WTC11 (cell line): ENCODE measurements around the gene SIN3A. TPM values are rescaled to one million over a fixed set of nuclear protein-coding genes. Genes with fewer than 3 reads are reported as not detected.
"Not testable (repeated sequence)": the region's sequence is repeated elsewhere in the genome, so short reads cannot be mapped to it uniquely, and the experiment has no call there.

Experiments used
- ATAC-seq: fragments of 200-7000 bp; cut with Tn5 transposase; 2 replicates; pipeline ENCODE4 v1.10.0; 2021; ENCODE audit warnings: mild to moderate bottlenecking, moderate library complexity
- CTCF ChIA-PET: fragments of 300-600 bp; sonication (Branson Sonifier 250); formaldehyde crosslinking; loops from one replicate; lab custom pipeline; 2021; ENCODE audit warnings: antibody characterized with exemption; lab: Charles Lee
- POLR2A ChIA-PET: fragments of 350-600 bp; sonication (Branson Sonifier 250); formaldehyde crosslinking; loops from one replicate; lab custom pipeline; 2021; ENCODE audit warnings: antibody characterized with exemption; lab: Charles Lee
- DNase-seq: peaks from one replicate; pipeline ENCODE4 v3.0.0; 2021; ENCODE audit warnings: low spot score
- H3K27ac Mint-ChIP-seq: 2 replicates; pipeline ENCODE4 v1.8.0; 2021; ENCODE audit warnings: mixed read lengths
- H3K27me3 Mint-ChIP-seq: 2 replicates; pipeline ENCODE4 v1.8.0; 2021; ENCODE audit warnings: low read depth, mild to moderate bottlenecking, moderate library complexity, mixed read lengths
- H3K36me3 Mint-ChIP-seq: 2 replicates; pipeline ENCODE4 v1.8.0; 2021; ENCODE audit warnings: mixed read lengths
- H3K4me1 Mint-ChIP-seq: 2 replicates; pipeline ENCODE4 v1.8.0; 2022; ENCODE audit warnings: mixed read lengths
- H3K4me3 Mint-ChIP-seq: 2 replicates; pipeline ENCODE4 v1.8.0; 2021; ENCODE audit warnings: mild to moderate bottlenecking, moderate library complexity, mixed read lengths
- H3K9me3 Mint-ChIP-seq: 2 replicates; pipeline ENCODE4 v1.8.0; 2021; ENCODE audit warnings: mixed read lengths
- ATF1 ChIP-seq: sonication (generic); formaldehyde crosslinking; IDR thresholded peaks from 2 replicates; pipeline ENCODE4 v1.8.1; 2023; ENCODE audit warnings: mild to moderate bottlenecking, moderate library complexity, missing genetic modification reagents
- FOXP1 ChIP-seq: sonication (generic); formaldehyde crosslinking; IDR thresholded peaks from 2 replicates; pipeline ENCODE4 v1.8.0; 2022; ENCODE audit warnings: missing genetic modification reagents, mild to moderate bottlenecking, moderate library complexity, borderline replicate concordance
- KAT7 ChIP-seq: sonication (generic); formaldehyde crosslinking; IDR thresholded peaks from 2 replicates; pipeline ENCODE4 v1.8.1; 2023; ENCODE audit warnings: missing genetic modification reagents, mild to moderate bottlenecking, borderline replicate concordance
- MXD4 ChIP-seq: fragments of 250-450 bp; sonication (Bioruptor Pico); IDR thresholded peaks from 2 replicates; pipeline ENCODE4 v1.8.0; 2021; ENCODE audit warnings: mild to moderate bottlenecking, moderate library complexity, borderline replicate concordance
- NR1H2 ChIP-seq: sonication (generic); formaldehyde crosslinking; IDR thresholded peaks from 2 replicates; pipeline ENCODE4 v1.9.0; 2021; ENCODE audit warnings: mild to moderate bottlenecking, moderate library complexity, missing genetic modification reagents
- OVOL2 ChIP-seq: fragments of 250-450 bp; sonication (Bioruptor Pico); IDR thresholded peaks from 2 replicates; pipeline ENCODE4 v1.9.0; 2021; ENCODE audit warnings: mild to moderate bottlenecking, borderline replicate concordance
- RORB ChIP-seq: fragments of 250-450 bp; sonication (Bioruptor Pico); IDR thresholded peaks from 2 replicates; pipeline ENCODE4 v1.9.0; 2021; ENCODE audit warnings: mild to moderate bottlenecking
- SP1 ChIP-seq: sonication (generic); formaldehyde crosslinking; conservative IDR thresholded peaks from 2 replicates; pipeline ENCODE4 v1.8.1; 2022; ENCODE audit warnings: missing genetic modification reagents
- ZNF317 ChIP-seq: sonication (generic); formaldehyde crosslinking; IDR thresholded peaks from 2 replicates; pipeline ENCODE4 v1.8.1; 2023; ENCODE audit warnings: low read depth, mild to moderate bottlenecking, moderate library complexity, missing genetic modification reagents, borderline replicate concordance
- ZNF396 ChIP-seq: fragments of 250-450 bp; sonication (Bioruptor Pico); IDR thresholded peaks from 2 replicates; pipeline ENCODE4 v1.8.0; 2021; ENCODE audit warnings: mild to moderate bottlenecking, moderate library complexity, borderline replicate concordance
- total RNA-seq: library from RNA; stranded (reverse); gene quantifications from 3 replicates; pipeline ENCODE4 v1.2.3, GENCODE V29; 2021
- TF ChIP-seq, protein P1 (sequence below): sonication (generic); formaldehyde crosslinking; IDR thresholded peaks from 2 replicates; pipeline ENCODE4 v1.8.1; 2023; ENCODE audit warnings: mild to moderate bottlenecking, missing genetic modification reagents, borderline replicate concordance
- TF ChIP-seq, protein P2 (sequence below): sonication (generic); formaldehyde crosslinking; IDR thresholded peaks from 2 replicates; pipeline ENCODE4 v1.8.1; 2022; ENCODE audit warnings: mild to moderate bottlenecking, moderate library complexity, missing genetic modification reagents
- TF ChIP-seq, protein P3 (sequence below): sonication (generic); formaldehyde crosslinking; IDR thresholded peaks from 2 replicates; pipeline ENCODE4 v1.8.0; 2022; ENCODE audit warnings: mild to moderate bottlenecking, missing genetic modification reagents
- TF ChIP-seq, protein P4 (sequence below): sonication (generic); formaldehyde crosslinking; IDR thresholded peaks from 2 replicates; pipeline ENCODE4 v1.8.0; 2023; ENCODE audit warnings: mild to moderate bottlenecking, missing genetic modification reagents

Gene SIN3A
- total RNA-seq, 1 experiment from 2014 or later: 113 TPM

DNA sequence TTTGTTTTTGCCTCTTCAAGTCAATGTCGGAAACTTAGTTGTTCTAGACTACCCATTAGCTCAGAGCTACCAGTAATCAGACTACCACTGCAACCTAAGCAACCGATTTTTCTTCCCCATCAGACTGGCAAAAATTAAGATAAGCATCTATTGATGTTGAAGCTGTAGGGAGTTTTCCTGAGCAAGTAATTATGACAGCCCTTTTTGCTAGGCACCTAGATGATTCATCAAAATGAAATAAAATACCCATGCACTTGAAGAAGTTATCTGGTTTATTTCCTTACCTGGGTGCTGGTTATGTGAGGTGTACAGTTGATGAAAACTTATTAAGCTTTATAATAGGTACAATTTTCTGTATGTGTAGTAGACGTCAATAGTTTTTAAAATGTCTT, 116.2 kb downstream of the SIN3A start (continued):
- TF ChIP-seq NR1H2 (CRISPR knock-in tag) (no peak), OVOL2 (CRISPR knock-in tag) (no peak), KAT7 (no peak), ZNF396 (CRISPR knock-in tag) (no peak), ZNF317 (CRISPR knock-in tag) (no peak), FOXP1 (no peak), RORB (CRISPR knock-in tag) (no peak), MXD4 (no peak), ATF1 (CRISPR knock-in tag) (no peak), SP1 (no peak)
- TF ChIP-seq, protein P1, sequence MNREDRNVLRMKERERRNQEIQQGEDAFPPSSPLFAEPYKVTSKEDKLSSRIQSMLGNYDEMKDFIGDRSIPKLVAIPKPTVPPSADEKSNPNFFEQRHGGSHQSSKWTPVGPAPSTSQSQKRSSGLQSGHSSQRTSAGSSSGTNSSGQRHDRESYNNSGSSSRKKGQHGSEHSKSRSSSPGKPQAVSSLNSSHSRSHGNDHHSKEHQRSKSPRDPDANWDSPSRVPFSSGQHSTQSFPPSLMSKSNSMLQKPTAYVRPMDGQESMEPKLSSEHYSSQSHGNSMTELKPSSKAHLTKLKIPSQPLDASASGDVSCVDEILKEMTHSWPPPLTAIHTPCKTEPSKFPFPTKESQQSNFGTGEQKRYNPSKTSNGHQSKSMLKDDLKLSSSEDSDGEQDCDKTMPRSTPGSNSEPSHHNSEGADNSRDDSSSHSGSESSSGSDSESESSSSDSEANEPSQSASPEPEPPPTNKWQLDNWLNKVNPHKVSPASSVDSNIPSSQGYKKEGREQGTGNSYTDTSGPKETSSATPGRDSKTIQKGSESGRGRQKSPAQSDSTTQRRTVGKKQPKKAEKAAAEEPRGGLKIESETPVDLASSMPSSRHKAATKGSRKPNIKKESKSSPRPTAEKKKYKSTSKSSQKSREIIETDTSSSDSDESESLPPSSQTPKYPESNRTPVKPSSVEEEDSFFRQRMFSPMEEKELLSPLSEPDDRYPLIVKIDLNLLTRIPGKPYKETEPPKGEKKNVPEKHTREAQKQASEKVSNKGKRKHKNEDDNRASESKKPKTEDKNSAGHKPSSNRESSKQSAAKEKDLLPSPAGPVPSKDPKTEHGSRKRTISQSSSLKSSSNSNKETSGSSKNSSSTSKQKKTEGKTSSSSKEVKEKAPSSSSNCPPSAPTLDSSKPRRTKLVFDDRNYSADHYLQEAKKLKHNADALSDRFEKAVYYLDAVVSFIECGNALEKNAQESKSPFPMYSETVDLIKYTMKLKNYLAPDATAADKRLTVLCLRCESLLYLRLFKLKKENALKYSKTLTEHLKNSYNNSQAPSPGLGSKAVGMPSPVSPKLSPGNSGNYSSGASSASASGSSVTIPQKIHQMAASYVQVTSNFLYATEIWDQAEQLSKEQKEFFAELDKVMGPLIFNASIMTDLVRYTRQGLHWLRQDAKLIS: no peak
- TF ChIP-seq, protein P2, sequence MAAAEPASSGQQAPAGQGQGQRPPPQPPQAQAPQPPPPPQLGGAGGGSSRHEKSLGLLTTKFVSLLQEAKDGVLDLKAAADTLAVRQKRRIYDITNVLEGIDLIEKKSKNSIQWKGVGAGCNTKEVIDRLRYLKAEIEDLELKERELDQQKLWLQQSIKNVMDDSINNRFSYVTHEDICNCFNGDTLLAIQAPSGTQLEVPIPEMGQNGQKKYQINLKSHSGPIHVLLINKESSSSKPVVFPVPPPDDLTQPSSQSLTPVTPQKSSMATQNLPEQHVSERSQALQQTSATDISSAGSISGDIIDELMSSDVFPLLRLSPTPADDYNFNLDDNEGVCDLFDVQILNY (CRISPR knock-in tag): no peak
- TF ChIP-seq, protein P3, sequence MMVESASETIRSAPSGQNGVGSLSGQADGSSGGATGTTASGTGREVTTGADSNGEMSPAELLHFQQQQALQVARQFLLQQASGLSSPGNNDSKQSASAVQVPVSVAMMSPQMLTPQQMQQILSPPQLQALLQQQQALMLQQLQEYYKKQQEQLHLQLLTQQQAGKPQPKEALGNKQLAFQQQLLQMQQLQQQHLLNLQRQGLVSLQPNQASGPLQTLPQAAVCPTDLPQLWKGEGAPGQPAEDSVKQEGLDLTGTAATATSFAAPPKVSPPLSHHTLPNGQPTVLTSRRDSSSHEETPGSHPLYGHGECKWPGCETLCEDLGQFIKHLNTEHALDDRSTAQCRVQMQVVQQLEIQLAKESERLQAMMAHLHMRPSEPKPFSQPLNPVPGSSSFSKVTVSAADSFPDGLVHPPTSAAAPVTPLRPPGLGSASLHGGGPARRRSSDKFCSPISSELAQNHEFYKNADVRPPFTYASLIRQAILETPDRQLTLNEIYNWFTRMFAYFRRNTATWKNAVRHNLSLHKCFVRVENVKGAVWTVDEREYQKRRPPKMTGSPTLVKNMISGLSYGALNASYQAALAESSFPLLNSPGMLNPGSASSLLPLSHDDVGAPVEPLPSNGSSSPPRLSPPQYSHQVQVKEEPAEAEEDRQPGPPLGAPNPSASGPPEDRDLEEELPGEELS (CRISPR knock-in tag): no peak
- TF ChIP-seq, protein P4, sequence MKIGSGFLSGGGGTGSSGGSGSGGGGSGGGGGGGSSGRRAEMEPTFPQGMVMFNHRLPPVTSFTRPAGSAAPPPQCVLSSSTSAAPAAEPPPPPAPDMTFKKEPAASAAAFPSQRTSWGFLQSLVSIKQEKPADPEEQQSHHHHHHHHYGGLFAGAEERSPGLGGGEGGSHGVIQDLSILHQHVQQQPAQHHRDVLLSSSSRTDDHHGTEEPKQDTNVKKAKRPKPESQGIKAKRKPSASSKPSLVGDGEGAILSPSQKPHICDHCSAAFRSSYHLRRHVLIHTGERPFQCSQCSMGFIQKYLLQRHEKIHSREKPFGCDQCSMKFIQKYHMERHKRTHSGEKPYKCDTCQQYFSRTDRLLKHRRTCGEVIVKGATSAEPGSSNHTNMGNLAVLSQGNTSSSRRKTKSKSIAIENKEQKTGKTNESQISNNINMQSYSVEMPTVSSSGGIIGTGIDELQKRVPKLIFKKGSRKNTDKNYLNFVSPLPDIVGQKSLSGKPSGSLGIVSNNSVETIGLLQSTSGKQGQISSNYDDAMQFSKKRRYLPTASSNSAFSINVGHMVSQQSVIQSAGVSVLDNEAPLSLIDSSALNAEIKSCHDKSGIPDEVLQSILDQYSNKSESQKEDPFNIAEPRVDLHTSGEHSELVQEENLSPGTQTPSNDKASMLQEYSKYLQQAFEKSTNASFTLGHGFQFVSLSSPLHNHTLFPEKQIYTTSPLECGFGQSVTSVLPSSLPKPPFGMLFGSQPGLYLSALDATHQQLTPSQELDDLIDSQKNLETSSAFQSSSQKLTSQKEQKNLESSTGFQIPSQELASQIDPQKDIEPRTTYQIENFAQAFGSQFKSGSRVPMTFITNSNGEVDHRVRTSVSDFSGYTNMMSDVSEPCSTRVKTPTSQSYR (CRISPR knock-in tag): no peak

DNA sequence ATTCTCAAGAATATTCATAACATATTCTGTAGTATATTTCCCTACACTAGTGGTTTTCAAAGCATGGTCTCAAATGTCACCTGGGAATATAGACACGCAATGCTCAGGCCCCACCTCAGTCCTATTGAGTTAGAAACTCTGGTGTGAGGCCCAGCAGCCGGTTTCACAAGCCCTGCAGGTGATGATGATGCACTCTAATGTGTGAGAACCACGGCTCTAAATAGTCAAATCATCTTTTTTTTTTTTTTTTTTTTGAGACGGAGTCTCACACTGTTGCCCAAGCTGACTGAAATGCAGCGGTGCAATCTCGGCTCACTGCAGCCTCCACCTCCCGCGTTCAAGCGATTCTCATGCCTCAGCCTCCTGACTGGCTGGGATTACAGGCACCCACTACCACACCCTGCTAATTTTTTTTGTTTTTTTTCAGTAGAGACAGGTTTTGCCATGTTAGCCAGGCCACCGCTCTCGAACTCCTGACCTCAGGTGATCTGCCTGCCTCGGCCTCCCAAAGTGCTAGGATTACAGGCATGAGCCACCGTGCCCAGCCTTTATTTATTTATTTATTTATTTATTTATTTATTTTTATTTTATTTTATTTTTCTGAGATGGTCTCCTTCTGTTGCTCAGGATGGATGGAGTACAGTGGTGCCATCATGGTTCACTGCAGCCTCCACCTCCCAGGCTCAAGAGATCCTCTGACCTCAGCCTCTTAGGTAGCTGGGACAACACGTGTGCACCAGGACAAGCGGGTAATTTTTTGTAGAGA, 117.7 kb downstream of the SIN3A start:
- POLR2A ChIA-PET, H3K27ac Mint-ChIP-seq, H3K4me3 Mint-ChIP-seq, H3K36me3 Mint-ChIP-seq, H3K27me3 Mint-ChIP-seq, ATAC-seq, DNase-seq, H3K9me3 Mint-ChIP-seq, CTCF ChIA-PET: not testable (repeated sequence)
- peaks cover 13% of the 10 kb centered on the region for H3K4me1 Mint-ChIP-seq

DNA sequence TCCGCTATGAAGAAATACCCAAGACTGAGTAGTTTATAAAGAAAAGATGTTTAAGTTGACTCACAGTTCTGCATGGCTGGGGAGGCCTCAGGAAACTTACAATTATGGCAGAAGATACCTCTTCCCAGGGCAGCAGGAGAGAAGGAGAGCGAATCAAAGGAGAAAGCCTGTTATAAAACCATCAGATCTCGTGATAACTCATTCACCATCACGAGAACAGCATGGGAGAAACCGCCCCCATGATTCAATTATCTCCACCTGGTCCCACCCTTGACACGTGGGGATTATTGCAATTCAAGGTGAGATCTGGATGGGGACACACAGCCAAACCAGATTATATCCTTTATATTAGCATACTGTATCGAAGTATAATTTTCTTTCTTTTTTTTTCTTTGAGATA, 119.4 kb downstream of the SIN3A start:
- ATAC-seq, CTCF ChIA-PET, POLR2A ChIA-PET, DNase-seq, H3K4me3 Mint-ChIP-seq, H3K36me3 Mint-ChIP-seq, H3K9me3 Mint-ChIP-seq, H3K27ac Mint-ChIP-seq: not testable (repeated sequence)
- peaks cover 13% of the 10 kb centered on the region for H3K4me1 Mint-ChIP-seq
- H3K27me3 Mint-ChIP-seq: peaks cover 11% of the 10 kb centered on the region; the same call in 1 of the 2 replicates
